HG03571 (cell line): ENCODE data around the gene SKIL.
A peak's percentile ranks its signal among the peaks of the same experiment; 100 is the strongest.

ENCODE experiments used
- ATAC-seq: cut with Tn5 transposase; IDR thresholded peaks from one replicate; pipeline ENCODE4 v1.9.1; 2021; ENCODE audit not compliant: unreplicated experiment

The SKIL gene

GRCh38 chr3:170350515-170351413 lies 6.8 kb upstream of the SKIL start:
- ATAC-seq: peak; percentile 70

- no peak for ATAC-seq
Measured at GRCh38 chr3:170352936-170353335, 4.6 kb upstream of the SKIL start.

- no peak for ATAC-seq
Measured at GRCh38 chr3:170353485-170353884, 4.0 kb upstream of the SKIL start.

- ATAC-seq: no peak
Measured at GRCh38 chr3:170354760-170355159, 2.8 kb upstream of the SKIL start.

GRCh38 chr3:170355738-170356595 lies 1.5 kb upstream of the SKIL start:
- peak; percentile 15 for ATAC-seq

- peak; percentile 38 for ATAC-seq
Measured at GRCh38 chr3:170356596-170357175, 829 bp upstream of the SKIL start.

GRCh38 chr3:170358042-170359010 lies 811 bp downstream of the SKIL start:
- ATAC-seq: peak; percentile 6

GRCh38 chr3:170359178-170359704 lies 1.7 kb downstream of the SKIL start:
- no peak for ATAC-seq

- no peak for ATAC-seq
Measured at GRCh38 chr3:170360466-170360865, 3.0 kb downstream of the SKIL start.

GRCh38 chr3:170360916-170361315 lies 3.4 kb downstream of the SKIL start:
- no peak for ATAC-seq

GRCh38 chr3:170361711-170362110 lies 4.2 kb downstream of the SKIL start:
- no peak for ATAC-seq

- no peak for ATAC-seq
Measured at GRCh38 chr3:170363471-170363994, 6.0 kb downstream of the SKIL start.

- no peak for ATAC-seq
Measured at GRCh38 chr3:170364965-170365364, 7.5 kb downstream of the SKIL start.

GRCh38 chr3:170367797-170368196 lies 10.3 kb downstream of the SKIL start:
- no peak for ATAC-seq

GRCh38 chr3:170368921-170369320 lies 11.4 kb downstream of the SKIL start:
- ATAC-seq: no peak

GRCh38 chr3:170372190-170372879 lies 14.8 kb downstream of the SKIL start:
- peak; percentile 51 for ATAC-seq

GRCh38 chr3:170383567-170383966 lies 26.1 kb downstream of the SKIL start:
- no peak for ATAC-seq

- no peak for ATAC-seq
Measured at GRCh38 chr3:170386468-170386867, 29.0 kb downstream of the SKIL start.

- no peak for ATAC-seq
Measured at GRCh38 chr3:170387950-170388349, 30.4 kb downstream of the SKIL start.
